MM.1S (cell line): Measurements from ENCODE around the gene SPIRE2.

ENCODE experiments used
- DNase-seq: peaks from one replicate; pipeline ENCODE4 v3.0.0-alpha.2; 2015
- H2AFZ ChIP-seq: fragments of 300-600 bp; sonication (generic); 2 replicates; pipeline ENCODE4 v1.6.0; 2016; ENCODE audit warnings: antibody characterized with exemption, low read length
- H3F3A ChIP-seq: fragments of 300-600 bp; sonication (generic); 2 replicates; pipeline ENCODE4 v1.6.1; 2016; ENCODE audit warnings: mild to moderate bottlenecking, antibody characterized with exemption, low read length, moderate library complexity, mixed read lengths; ENCODE audit not compliant: insufficient read depth
- H3K27ac ChIP-seq: fragments of 300-600 bp; sonication (generic); 2 replicates; pipeline ENCODE4 v1.5.1; 2016; ENCODE audit warnings: mild to moderate bottlenecking, low read length
- H3K27me3 ChIP-seq: fragments of 300-600 bp; sonication (generic); replicated peaks from 2 replicates; pipeline ENCODE4 v1.6.0; 2016; ENCODE audit warnings: low read length; ENCODE audit not compliant: insufficient read depth
- H3K36me3 ChIP-seq: fragments of 300-600 bp; sonication (generic); replicated peaks from 2 replicates; pipeline ENCODE4 v1.6.1; 2016; ENCODE audit warnings: mild to moderate bottlenecking, low read length, mixed read lengths; ENCODE audit not compliant: insufficient read depth
- H3K4me1 ChIP-seq: fragments of 300-600 bp; sonication (generic); 2 replicates; pipeline ENCODE4 v1.6.1; 2016; ENCODE audit warnings: low read length, mixed read lengths
- H3K4me2 ChIP-seq: fragments of 300-600 bp; sonication (generic); 2 replicates; pipeline ENCODE4 v1.6.0; 2016; ENCODE audit warnings: low read depth, low read length
- H3K4me3 ChIP-seq: fragments of 300-600 bp; sonication (generic); 2 replicates; pipeline ENCODE4 v1.5.1; 2016; ENCODE audit warnings: low read length, mixed read lengths
- H3K79me2 ChIP-seq: fragments of 300-600 bp; sonication (generic); 2 replicates; pipeline ENCODE4 v1.6.1; 2016; ENCODE audit warnings: mixed run types, low read length, mixed read lengths
- H3K9ac ChIP-seq: fragments of 300-600 bp; sonication (generic); 2 replicates; pipeline ENCODE4 v1.6.1; 2016; ENCODE audit warnings: low read length, mixed read lengths
- H3K9me2 ChIP-seq: fragments of 300-600 bp; sonication (generic); replicated peaks from 2 replicates; pipeline ENCODE4 v1.6.1; 2016; ENCODE audit warnings: mild to moderate bottlenecking, low read length, mixed read lengths; ENCODE audit not compliant: insufficient read depth
- H3K9me3 ChIP-seq: fragments of 300-600 bp; sonication (generic); replicated peaks from 2 replicates; pipeline ENCODE4 v1.6.1; 2016; ENCODE audit warnings: mild to moderate bottlenecking, low read length, mixed read lengths; ENCODE audit not compliant: insufficient read depth
- H4K20me1 ChIP-seq: fragments of 300-600 bp; sonication (generic); 2 replicates; pipeline ENCODE4 v1.6.1; 2016; ENCODE audit warnings: mild to moderate bottlenecking, low read length, moderate library complexity, mixed read lengths; ENCODE audit not compliant: insufficient read depth
- EZH2 ChIP-seq: fragments of 300-600 bp; sonication (generic); optimal IDR thresholded peaks from 2 replicates; pipeline ENCODE3; 2017; ENCODE audit warnings: low read depth, mild to moderate bottlenecking, antibody characterized with exemption, low read length, mixed read lengths
- EZH2phosphoT487 ChIP-seq: fragments of 300-600 bp; sonication (generic); IDR thresholded peaks from 2 replicates; pipeline ENCODE4 v1.6.1; 2018; ENCODE audit warnings: antibody characterized with exemption, low read length
- TF ChIP-seq, protein P1 (sequence below): fragments of 300-600 bp; sonication (generic); IDR thresholded peaks from 2 replicates; pipeline ENCODE4 v1.5.1; 2016; ENCODE audit warnings: antibody characterized with exemption, low read length, mixed read lengths

SPIRE2 gene

DNA sequence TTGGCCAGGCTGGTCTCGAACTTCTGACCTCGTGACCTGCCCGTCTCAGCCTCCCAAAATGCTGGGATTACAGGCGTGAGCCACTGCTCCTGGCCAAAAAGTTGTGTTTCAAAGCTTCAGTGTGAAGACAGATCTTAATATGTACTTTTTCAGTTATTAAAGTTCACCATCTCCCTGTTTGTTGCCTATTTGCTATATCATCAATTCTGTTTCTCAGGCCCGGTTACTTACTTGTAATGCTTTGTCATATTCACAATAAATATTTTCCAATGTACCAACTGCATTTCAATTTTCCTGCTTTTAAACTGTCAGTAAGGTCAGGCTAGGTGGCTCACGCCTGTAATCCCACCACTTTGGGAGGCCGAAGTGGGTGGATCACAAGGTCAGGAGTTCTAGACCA lies 34.3 kb upstream of the SPIRE2 start:
- no peaks in the 10 kb centered on the region for H3K4me1 ChIP-seq
- no peak overlapping the region for H3K27ac ChIP-seq
- H3K9me3 ChIP-seq = no peaks in the 10 kb centered on the region
- no peak for TF ChIP-seq EZH2
- TF ChIP-seq, protein P1, sequence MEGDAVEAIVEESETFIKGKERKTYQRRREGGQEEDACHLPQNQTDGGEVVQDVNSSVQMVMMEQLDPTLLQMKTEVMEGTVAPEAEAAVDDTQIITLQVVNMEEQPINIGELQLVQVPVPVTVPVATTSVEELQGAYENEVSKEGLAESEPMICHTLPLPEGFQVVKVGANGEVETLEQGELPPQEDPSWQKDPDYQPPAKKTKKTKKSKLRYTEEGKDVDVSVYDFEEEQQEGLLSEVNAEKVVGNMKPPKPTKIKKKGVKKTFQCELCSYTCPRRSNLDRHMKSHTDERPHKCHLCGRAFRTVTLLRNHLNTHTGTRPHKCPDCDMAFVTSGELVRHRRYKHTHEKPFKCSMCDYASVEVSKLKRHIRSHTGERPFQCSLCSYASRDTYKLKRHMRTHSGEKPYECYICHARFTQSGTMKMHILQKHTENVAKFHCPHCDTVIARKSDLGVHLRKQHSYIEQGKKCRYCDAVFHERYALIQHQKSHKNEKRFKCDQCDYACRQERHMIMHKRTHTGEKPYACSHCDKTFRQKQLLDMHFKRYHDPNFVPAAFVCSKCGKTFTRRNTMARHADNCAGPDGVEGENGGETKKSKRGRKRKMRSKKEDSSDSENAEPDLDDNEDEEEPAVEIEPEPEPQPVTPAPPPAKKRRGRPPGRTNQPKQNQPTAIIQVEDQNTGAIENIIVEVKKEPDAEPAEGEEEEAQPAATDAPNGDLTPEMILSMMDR = no peak
- TF ChIP-seq EZH2phosphoT487 = no peak
- H3K36me3 ChIP-seq = no peaks in the 10 kb centered on the region
- H3K4me3 ChIP-seq = no peak overlapping the region
- H3F3A ChIP-seq = no peaks in the 10 kb centered on the region
- no peak overlapping the region for H2AFZ ChIP-seq
- no peaks in the 10 kb centered on the region for H3K27me3 ChIP-seq
- no peaks in the 10 kb centered on the region for H3K9me2 ChIP-seq
- H4K20me1 ChIP-seq = no peaks in the 10 kb centered on the region
- H3K9ac ChIP-seq = no peak overlapping the region
- DNase-seq = no peak
- H3K79me2 ChIP-seq = peaks cover 1% of the 10 kb centered on the region
- H3K4me2 ChIP-seq = no peak overlapping the region

DNA sequence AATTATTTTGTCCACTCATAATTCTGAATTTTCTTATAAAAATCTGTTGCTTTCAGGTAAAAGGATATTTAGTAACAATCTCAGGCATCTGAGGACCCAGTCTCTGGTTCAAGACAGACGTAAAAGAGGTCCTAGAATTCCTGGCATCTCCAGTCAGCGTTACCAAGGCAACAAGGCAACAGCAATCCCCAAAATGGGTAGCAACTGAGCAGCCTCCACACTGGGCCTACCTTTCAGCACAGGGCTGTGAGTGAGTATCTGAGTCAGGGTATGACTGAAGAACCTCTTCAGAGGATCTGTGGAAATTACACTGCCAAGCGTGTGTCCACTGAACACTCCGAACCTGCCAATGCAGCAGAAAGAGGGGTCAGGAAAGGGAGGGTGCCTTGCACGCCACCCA lies 32.6 kb upstream of the SPIRE2 start:
- no peaks in the 10 kb centered on the region for H3F3A ChIP-seq
- no peak for DNase-seq
- H3K9me3 ChIP-seq = no peaks in the 10 kb centered on the region
- no peaks in the 10 kb centered on the region for H4K20me1 ChIP-seq
- no peaks in the 10 kb centered on the region for H3K27me3 ChIP-seq
- H3K4me3 ChIP-seq = no peak overlapping the region
- no peaks in the 10 kb centered on the region for H3K36me3 ChIP-seq
- H3K4me2 ChIP-seq = no peak overlapping the region
- H3K9me2 ChIP-seq = no peaks in the 10 kb centered on the region
- peaks cover 6% of the 10 kb centered on the region; the same call in 1 of the 2 replicates for H3K79me2 ChIP-seq
- TF ChIP-seq EZH2phosphoT487 (no peak), EZH2 (no peak)
- TF ChIP-seq, protein P1 = no peak
- no peaks in the 10 kb centered on the region for H3K4me1 ChIP-seq
- no peak overlapping the region for H3K27ac ChIP-seq
- H3K9ac ChIP-seq = no peak overlapping the region
- H2AFZ ChIP-seq = no peak overlapping the region

DNA sequence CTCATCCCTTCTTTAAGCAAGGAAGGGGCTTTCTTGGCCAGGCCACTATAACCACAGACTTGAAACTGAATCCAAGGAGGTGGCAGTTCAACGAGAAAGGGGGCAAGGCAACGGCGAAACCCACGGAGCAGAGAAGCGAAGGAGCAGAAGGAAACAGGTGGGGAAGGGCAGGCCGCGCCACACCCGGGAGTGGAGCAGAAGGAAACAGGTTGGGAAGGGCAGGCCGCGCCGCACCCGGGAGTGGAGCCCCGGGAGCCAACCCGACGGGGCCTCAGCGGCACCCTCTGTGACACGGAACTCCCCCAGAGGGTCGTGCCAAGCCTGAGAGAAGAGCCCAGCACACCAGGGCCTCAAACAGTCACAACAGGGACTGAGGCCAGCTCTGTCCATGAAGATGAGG lies 32.2 kb upstream of the SPIRE2 start:
- TF ChIP-seq, protein P1 = no peak
- Histone ChIP-seq H3K4me1 (no peaks in the 10 kb centered on the region), H3F3A (no peaks in the 10 kb centered on the region), H3K4me2 (no peak overlapping the region), H3K79me2 (peaks cover 6% of the 10 kb centered on the region; the same call in 1 of the 2 replicates), H3K9me2 (no peaks in the 10 kb centered on the region), H3K9ac (no peak overlapping the region), H3K36me3 (no peaks in the 10 kb centered on the region), H3K27ac (no peak overlapping the region), H3K9me3 (no peaks in the 10 kb centered on the region), H3K27me3 (no peaks in the 10 kb centered on the region), H3K4me3 (no peak overlapping the region), H4K20me1 (no peaks in the 10 kb centered on the region), H2AFZ (no peak overlapping the region)
- no peak for DNase-seq
